ENCODE measurements around the gene SLC38A10.

Gene SLC38A10

DNA sequence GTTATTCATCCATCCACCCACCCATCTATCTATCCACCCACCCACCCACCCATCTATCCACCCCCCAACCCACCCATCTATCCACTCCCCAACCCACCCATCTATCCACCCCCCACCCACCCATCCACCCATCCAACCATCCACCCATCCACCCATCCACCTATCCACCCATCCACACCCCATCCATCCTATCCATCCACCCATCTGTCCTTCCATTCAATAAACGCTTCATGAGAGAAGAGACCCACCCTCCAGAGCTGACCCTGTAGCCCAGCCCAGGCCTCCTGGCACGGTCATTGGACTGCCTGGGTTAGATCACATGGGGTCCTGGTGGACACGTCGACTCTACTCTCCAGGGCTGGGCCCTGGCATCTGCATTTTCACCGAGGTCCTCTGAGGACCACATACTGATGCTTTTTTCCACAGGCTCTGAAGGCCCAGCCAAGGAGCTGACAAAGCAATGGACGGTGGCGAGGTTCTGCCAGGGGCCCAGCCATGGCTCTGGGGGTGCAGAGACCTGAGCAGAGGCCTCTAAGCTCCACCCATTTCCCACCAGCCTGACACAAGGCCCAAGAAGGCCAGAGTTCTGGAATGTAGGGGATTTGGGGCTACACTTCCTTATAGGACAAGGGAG, 41.3 kb upstream of the SLC38A10 start:
- peaks cover 22% of the 10 kb centered on the region for H3K4me1 ChIP-seq (ENCODE audit: control insufficient read depth, insufficient read depth, low read length)
- no peak overlapping the region for H3K9ac ChIP-seq (ENCODE audit: low read depth, low read length)

DNA sequence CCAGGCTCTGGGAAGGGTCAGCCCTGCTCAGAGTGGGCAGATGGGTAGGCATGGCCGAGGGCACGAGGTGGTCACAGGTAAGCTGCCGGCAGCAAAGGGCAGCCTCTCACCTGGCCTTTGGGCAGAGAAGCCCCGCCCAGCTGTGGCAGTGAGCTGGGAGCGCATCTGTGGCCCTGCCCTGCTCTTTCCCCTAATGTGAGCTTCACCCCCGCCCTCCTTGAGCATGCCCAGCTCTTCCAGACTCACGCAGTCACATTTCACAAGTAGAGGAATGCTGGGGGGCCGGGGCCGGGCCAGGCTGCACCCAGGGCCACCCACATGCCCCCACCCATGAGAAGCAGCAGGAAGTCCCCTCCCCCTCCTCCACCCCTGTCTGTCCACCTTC, 40.7 kb upstream of the SLC38A10 start:
- no peaks in the 10 kb centered on the region for H3K36me3 ChIP-seq (ENCODE audit: insufficient read depth, low read length)
- H3K9ac ChIP-seq (ENCODE audit: low read depth, low read length), result no peak overlapping the region
- H3K4me1 ChIP-seq (ENCODE audit: control insufficient read depth, insufficient read depth, low read length), result peaks cover 15% of the 10 kb centered on the region
- no peak overlapping the region for H3K4me3 ChIP-seq (ENCODE audit: low read length)
- H3K9me3 ChIP-seq (replicated peaks; ENCODE audit: low read length), result no peaks in the 10 kb centered on the region
- peaks cover 23% of the 10 kb centered on the region for H3K27me3 ChIP-seq (ENCODE audit: control insufficient read depth, insufficient read depth, low read length)
- H3K4me2 ChIP-seq (ENCODE audit: low read length), result no peak overlapping the region

More for the DNA sequence above, 41.3 kb upstream of the SLC38A10 start:
- no peaks in the 10 kb centered on the region for H3K9me3 ChIP-seq (replicated peaks; ENCODE audit: low read length)
- H3K4me3 ChIP-seq (ENCODE audit: low read length), result no peak overlapping the region
- peaks cover 23% of the 10 kb centered on the region for H3K27me3 ChIP-seq (ENCODE audit: control insufficient read depth, insufficient read depth, low read length)
- H3K36me3 ChIP-seq (ENCODE audit: insufficient read depth, low read length), result no peaks in the 10 kb centered on the region
- H3K4me2 ChIP-seq (ENCODE audit: low read length), result no peak overlapping the region

DNA sequence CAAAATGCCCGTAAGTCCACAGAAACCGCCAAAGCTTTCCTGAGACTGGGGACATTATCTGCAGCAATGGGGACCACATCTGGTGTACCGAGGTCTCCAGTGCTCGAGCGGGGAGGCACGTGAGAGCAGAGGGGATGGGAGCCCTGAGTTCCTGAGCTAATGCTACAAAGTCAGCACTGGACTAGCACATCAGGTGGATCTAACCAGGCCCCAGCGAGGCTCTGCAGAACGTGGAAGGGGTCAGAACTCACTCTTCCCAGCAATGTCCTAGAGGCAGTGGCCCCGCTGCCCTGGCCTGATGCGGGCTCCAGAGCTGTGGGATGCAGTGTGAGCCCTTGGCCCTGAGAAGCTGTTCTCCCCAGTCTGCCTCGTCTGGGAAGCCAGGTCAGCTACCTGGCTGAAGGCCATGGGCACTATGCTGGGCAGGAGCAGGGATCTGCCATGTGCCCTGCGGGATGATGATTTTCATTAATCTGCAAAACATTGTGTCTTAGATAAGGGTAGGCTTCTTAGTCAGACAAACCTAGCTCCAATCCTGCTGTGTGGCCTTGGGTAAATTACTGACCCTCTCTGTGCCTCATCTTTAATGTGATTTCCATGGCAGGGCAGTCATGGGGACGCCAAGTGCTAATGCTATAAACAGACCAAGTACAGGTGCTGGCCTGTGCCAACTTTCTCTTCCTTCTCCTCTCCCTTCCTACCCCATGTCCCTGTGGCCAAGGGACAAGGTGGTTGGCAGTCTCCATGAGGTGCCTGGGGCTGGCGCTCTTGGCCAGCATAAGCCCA, 40.1 kb upstream of the SLC38A10 start:
- Histone ChIP-seq H3K27me3 (ENCODE audit: control insufficient read depth, insufficient read depth, low read length) (peaks cover 23% of the 10 kb centered on the region), H3K4me2 (ENCODE audit: low read length) (no peak overlapping the region), H3K4me1 (ENCODE audit: control insufficient read depth, insufficient read depth, low read length) (peaks cover 18% of the 10 kb centered on the region), H3K4me3 (ENCODE audit: low read length) (no peak overlapping the region), H3K9ac (ENCODE audit: low read depth, low read length) (no peak overlapping the region), H3K36me3 (ENCODE audit: insufficient read depth, low read length) (no peaks in the 10 kb centered on the region), H3K9me3 (replicated peaks; ENCODE audit: low read length) (no peaks in the 10 kb centered on the region)

DNA sequence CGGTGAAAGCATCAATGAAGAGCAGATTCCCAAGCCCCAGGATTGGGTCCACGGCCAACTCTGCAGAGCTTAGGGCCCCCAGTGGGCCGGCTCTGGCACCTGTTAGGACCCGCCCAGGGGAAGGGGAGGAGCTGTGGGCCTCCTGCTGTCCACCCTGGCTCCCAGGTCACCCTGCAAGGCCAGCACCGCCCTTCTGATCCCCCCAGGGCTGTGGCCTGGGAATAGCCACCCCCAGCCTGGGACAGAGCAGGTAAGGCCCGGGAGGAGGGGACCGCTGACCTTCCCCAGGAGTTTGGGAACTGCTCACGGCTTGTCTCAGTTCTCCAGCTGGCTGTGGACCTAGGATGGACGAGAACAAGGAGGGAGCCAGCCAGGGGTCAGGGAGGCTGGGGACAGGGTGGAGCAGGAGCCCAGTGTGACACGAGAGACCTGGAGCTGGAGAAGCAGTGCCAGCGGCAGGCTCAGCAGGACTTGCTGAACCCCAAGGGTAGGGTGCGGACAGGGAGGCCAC, 39.3 kb upstream of the SLC38A10 start:
- H3K9ac ChIP-seq (ENCODE audit: low read depth, low read length), result no peak overlapping the region
- H3K4me2 ChIP-seq (ENCODE audit: low read length), result no peak overlapping the region
- peaks cover 19% of the 10 kb centered on the region for H3K4me1 ChIP-seq (ENCODE audit: control insufficient read depth, insufficient read depth, low read length)
- no peaks in the 10 kb centered on the region for H3K36me3 ChIP-seq (ENCODE audit: insufficient read depth, low read length)
- no peak overlapping the region for H3K4me3 ChIP-seq (ENCODE audit: low read length)
- no peaks in the 10 kb centered on the region for H3K9me3 ChIP-seq (replicated peaks; ENCODE audit: low read length)
- H3K27me3 ChIP-seq (ENCODE audit: control insufficient read depth, insufficient read depth, low read length), result peaks cover 23% of the 10 kb centered on the region

DNA sequence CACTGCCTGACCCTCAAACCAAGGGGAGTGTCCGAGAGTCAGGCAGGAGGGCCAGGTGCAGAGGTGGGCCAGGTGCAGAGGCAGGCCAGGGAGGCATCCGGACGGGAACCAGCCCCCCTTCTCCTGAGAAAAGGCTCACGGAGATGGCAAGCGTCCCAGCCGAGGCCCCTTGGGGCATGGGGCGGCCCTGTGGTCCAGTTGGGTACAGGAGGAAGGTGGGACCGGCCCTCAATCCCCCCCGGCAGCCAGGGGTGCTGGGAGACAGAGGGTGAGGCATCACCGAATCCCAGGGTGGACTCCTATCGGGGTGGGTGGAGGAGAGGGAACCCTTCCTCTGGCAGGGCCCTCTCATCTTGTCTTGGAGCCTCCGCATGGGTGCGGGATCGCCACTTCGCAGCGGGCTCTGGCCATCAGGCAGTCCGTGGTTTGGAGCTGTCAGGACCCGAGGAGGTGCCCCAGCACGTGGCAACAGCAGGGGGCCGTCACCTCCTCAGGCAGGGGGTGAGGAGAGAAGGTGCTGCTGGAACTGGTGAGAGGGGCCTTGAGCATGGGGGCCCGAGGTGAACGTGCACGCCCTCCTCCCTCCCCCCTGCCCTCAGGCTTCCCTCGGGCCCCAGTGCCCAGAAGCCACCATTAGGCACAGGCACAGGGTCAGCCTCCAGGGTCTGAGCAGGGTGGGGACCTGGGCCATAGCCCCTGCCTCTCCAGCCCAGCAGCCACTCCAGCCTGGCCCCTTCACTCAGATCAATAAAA, 38.7 kb upstream of the SLC38A10 start:
- Histone ChIP-seq H3K4me3 (ENCODE audit: low read length) (no peak overlapping the region), H3K4me1 (ENCODE audit: control insufficient read depth, insufficient read depth, low read length) (peaks cover 23% of the 10 kb centered on the region)

DNA sequence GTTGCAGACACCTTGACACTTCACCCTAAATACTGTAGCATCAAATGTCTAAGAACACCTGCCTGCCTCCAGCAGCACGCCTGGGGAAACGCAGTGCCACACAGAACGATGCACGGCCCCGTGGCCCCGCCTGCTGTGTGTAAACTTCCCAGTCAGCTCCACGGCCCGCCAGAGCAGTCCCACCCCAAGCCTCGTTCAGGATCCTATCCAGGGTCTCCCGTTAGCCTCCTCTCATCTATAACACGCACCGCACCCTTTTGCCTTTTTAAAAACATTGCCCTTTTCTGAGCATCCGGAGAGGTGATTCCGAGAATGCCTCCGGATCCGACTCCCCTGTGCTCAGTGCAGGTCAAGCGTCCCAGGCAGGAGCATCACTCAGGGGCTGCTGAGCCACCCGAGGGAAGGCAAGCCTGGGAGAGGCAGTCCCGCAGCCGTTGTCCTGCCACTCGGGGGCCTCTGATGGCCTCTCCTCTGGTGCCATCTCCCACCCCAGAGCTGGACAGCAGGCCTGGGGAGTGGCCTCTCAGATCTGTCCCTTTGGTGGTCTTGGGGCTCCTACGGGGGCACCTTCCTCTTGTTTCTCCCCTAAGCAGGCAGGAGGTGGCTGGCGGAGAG, 37.9 kb upstream of the SLC38A10 start:
- Histone ChIP-seq H3K36me3 (ENCODE audit: insufficient read depth, low read length) (no peaks in the 10 kb centered on the region), H3K4me2 (ENCODE audit: low read length) (no peak overlapping the region), H3K4me3 (ENCODE audit: low read length) (no peak overlapping the region), H3K9me3 (replicated peaks; ENCODE audit: low read length) (no peaks in the 10 kb centered on the region), H3K4me1 (ENCODE audit: control insufficient read depth, insufficient read depth, low read length) (peaks cover 27% of the 10 kb centered on the region), H3K9ac (ENCODE audit: low read depth, low read length) (no peak overlapping the region), H3K27me3 (ENCODE audit: control insufficient read depth, insufficient read depth, low read length) (peaks cover 23% of the 10 kb centered on the region)

More for the DNA sequence above, 38.7 kb upstream of the SLC38A10 start:
- H3K36me3 ChIP-seq (ENCODE audit: insufficient read depth, low read length), result no peaks in the 10 kb centered on the region
- H3K9me3 ChIP-seq (replicated peaks; ENCODE audit: low read length), result no peaks in the 10 kb centered on the region
- no peak overlapping the region for H3K9ac ChIP-seq (ENCODE audit: low read depth, low read length)
- H3K4me2 ChIP-seq (ENCODE audit: low read length), result no peak overlapping the region
- peaks cover 23% of the 10 kb centered on the region for H3K27me3 ChIP-seq (ENCODE audit: control insufficient read depth, insufficient read depth, low read length)

DNA sequence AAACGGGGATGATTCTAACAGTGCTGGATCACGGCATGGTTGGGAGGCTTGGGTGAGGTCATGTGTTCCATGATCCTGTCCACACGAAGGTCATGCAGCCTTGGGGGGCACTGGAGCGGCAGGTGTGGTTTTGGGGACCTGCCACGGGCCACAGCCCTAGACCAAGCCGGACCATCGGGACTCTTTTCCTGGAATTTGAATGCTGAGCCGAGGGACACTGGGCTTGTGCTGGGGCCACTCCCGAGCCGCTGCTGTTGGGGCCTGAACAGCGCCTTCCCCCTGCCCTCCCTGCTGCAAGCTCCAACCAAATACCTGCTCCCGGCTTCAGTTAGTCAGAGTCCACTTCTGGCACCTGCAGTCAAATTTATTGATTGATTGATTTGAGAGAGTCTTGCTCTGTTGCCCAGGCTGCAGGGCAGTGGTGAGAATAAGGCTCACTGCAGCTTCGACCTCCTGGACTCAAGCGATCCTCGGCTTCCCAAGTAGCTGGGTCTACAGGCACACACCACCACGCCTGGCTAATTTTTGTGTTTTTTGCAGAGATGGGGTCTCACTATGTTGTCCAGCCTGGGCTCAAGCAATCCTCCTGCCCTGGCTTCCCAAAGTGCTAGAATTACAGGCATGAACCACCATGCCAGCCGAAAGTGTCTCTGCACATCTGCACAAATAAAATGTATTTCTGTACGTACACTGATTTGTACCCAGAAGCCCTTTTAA, 37.2 kb upstream of the SLC38A10 start:
- no peaks in the 10 kb centered on the region for H3K36me3 ChIP-seq (ENCODE audit: insufficient read depth, low read length)
- H3K9me3 ChIP-seq (replicated peaks; ENCODE audit: low read length), result no peaks in the 10 kb centered on the region
- H3K4me2 ChIP-seq (ENCODE audit: low read length), result no peak overlapping the region
- peaks cover 28% of the 10 kb centered on the region for H3K4me1 ChIP-seq (ENCODE audit: control insufficient read depth, insufficient read depth, low read length)
- peaks cover 23% of the 10 kb centered on the region for H3K27me3 ChIP-seq (ENCODE audit: control insufficient read depth, insufficient read depth, low read length)
- H3K4me3 ChIP-seq (ENCODE audit: low read length), result no peak overlapping the region
- no peak overlapping the region for H3K9ac ChIP-seq (ENCODE audit: low read depth, low read length)

DNA sequence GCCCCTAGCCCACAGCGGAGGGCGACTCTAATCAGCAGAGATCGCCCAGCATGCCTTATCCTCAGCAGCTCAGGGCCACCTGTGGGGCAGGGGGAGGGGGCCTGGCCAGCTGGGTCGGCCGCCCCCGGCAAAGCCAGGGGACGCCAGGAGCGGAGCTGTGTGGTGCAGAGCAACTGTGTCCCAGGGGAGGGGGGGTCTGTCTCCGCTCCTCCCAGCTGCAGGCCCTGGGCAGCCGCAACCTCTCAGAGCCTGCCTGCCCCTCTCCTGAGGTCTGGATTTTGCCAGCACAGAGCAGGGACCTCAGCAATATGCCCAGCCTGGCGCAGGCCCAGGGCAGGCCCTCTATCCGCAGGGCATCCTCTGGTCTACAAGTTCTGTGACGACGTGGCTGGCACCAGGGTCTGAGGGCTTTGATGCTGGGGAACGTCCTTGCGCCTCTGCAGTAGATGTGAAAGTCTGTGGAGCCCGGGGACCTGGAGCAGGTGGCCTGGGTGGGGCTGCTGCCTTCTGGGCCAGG, 36.5 kb upstream of the SLC38A10 start:
- no peaks in the 10 kb centered on the region for H3K9me3 ChIP-seq (replicated peaks; ENCODE audit: low read length)
- no peak overlapping the region for H3K4me2 ChIP-seq (ENCODE audit: low read length)
- no peak overlapping the region for H3K4me3 ChIP-seq (ENCODE audit: low read length)
- H3K27me3 ChIP-seq (ENCODE audit: control insufficient read depth, insufficient read depth, low read length), result peaks cover 23% of the 10 kb centered on the region
- no peaks in the 10 kb centered on the region for H3K36me3 ChIP-seq (ENCODE audit: insufficient read depth, low read length)
- peaks cover 34% of the 10 kb centered on the region for H3K4me1 ChIP-seq (ENCODE audit: control insufficient read depth, insufficient read depth, low read length)
- H3K9ac ChIP-seq (ENCODE audit: low read depth, low read length), result no peak overlapping the region

DNA sequence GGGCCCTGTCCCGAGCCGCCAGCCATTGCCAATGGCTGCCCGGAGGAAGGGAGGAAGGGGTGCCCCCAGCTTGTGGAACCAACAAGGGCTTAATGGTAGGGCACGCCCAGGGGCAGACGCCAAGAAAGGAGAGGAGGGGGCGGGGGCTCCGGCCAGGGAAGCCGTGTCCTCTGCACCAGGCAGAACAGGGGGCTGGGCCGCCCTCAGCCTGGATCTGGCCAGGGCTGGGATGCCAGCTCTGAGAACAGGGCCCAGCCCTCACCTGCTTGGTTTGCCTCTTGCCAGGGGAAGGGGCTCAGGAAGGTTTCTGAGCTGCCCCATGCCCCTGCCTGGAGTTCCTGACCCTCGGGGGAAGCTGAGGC, 35.8 kb upstream of the SLC38A10 start:
- no peak overlapping the region for H3K4me2 ChIP-seq (ENCODE audit: low read length)
- H3K9ac ChIP-seq (ENCODE audit: low read depth, low read length), result no peak overlapping the region
- no peaks in the 10 kb centered on the region for H3K9me3 ChIP-seq (replicated peaks; ENCODE audit: low read length)
- H3K4me3 ChIP-seq (ENCODE audit: low read length), result no peak overlapping the region
- peaks cover 35% of the 10 kb centered on the region for H3K4me1 ChIP-seq (ENCODE audit: control insufficient read depth, insufficient read depth, low read length)
- H3K27me3 ChIP-seq (ENCODE audit: control insufficient read depth, insufficient read depth, low read length), result peaks cover 23% of the 10 kb centered on the region
- no peaks in the 10 kb centered on the region for H3K36me3 ChIP-seq (ENCODE audit: insufficient read depth, low read length)

DNA sequence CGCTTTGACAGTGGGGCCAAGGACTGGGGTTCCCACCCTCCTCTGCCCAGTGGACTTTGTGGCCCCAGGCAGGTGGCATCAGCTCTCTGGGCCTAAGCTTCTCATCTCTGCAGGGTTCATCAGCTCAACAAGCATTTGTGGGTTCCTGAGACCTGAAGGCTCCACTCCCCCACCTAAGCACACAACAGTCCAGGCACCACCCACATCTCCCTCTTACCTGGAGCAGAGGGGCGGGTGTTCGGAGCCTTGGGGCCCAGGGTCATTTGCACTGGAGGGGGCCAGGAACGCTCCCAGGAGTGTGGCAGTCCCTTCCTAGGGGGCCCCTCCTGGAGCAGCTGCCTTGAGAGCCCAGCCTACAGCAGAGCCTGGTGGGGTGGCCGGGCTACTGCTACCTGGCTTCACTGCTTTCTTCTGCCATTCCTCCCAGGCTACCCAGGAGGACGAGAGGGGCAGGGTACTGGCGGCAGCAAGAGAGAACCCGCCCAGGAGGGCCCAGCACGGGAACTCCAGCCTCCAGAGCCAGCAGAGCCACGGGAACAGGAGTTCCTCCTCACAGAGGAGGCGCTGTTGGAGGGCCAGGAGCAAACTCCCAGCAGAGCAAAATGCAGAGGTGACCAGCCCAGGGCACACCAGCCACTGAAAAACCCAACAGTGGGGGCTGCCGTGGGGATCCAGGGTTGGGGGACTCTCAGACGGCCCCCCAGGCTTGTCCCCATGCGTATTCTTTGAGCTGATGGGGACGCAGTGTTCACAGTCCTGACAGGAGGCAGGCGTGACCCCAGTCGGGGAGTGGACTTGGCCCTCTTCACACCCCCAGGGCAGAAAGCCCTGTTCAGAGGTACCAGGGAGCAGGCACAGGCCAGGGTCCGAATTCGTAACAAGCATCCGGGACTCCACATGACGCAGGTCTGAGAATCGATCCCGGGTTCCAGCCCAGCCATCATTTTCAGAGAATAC, 35.1 kb upstream of the SLC38A10 start:
- H3K4me3 ChIP-seq (ENCODE audit: low read length), result peak overlapping the region; percentile 28
- H3K9me3 ChIP-seq (replicated peaks; ENCODE audit: low read length), result no peaks in the 10 kb centered on the region
- H3K4me1 ChIP-seq (ENCODE audit: control insufficient read depth, insufficient read depth, low read length), result peaks cover 35% of the 10 kb centered on the region
- H3K36me3 ChIP-seq (ENCODE audit: insufficient read depth, low read length), result no peaks in the 10 kb centered on the region
- peak overlapping the region; percentile 70 for H3K4me2 ChIP-seq (ENCODE audit: low read length)
- H3K9ac ChIP-seq (ENCODE audit: low read depth, low read length), result peak overlapping the region; percentile 25
- H3K27me3 ChIP-seq (ENCODE audit: control insufficient read depth, insufficient read depth, low read length), result peaks cover 22% of the 10 kb centered on the region
